Naive thymus-derived CD4-positive, alpha-beta T cell (primary cell): Measurements from ENCODE around the gene RYK. TPM values are rescaled to one million over a fixed set of nuclear protein-coding genes. Genes with fewer than 3 reads are reported as not detected.

Experiments
- ATAC-seq: fragments of 150-1000 bp; cut with Tn5 transposase; 2 replicates; pipeline ENCODE4 v1.10.0; 2021; ENCODE audit warnings: mild to moderate bottlenecking, moderate library complexity
- CTCF ChIA-PET: fragments of 350-600 bp; sonication (Branson Sonifier 250); formaldehyde crosslinking; loops from one replicate; lab custom pipeline; 2021; ENCODE audit warnings: antibody characterized with exemption; lab: Charles Lee
- POLR2A ChIA-PET: fragments of 350-600 bp; sonication (Branson Sonifier 250); formaldehyde crosslinking; loops from one replicate; lab custom pipeline; 2021; ENCODE audit warnings: antibody characterized with exemption, inconsistent platforms; lab: Charles Lee
- DNase-seq, 9 donors: peaks; one replicate each; pipeline versions ENCODE4 v3.0.0 to v3.0.0-alpha.2; 2020 to 2022; ENCODE audit warnings: mixed read lengths in 1 of 9
- H3K27ac ChIP-seq: one replicate; pipeline ENCODE4 v1.7.0; 2013; ENCODE audit warnings: mild to moderate bottlenecking, low read depth, low read length, moderate library complexity
- H3K27me3 ChIP-seq, 2 donors: one replicate each; pipeline ENCODE4 v1.7.0; 2013; ENCODE audit warnings: low read length in 2 of 2, mild to moderate bottlenecking in 2 of 2, moderate library complexity in 2 of 2; ENCODE audit not compliant: control insufficient read depth in 2 of 2, insufficient read depth in 2 of 2
- H3K36me3 ChIP-seq, 3 experiments: 1 replicate in 2 of 3; 2 replicates in 1 of 3; pipeline ENCODE4 v1.7.0; 2013; ENCODE audit warnings: low read length in 3 of 3, mild to moderate bottlenecking in 3 of 3, moderate library complexity in 1 of 3; ENCODE audit not compliant: insufficient read depth in 3 of 3, control insufficient read depth in 2 of 3
- H3K4me1 ChIP-seq, 2 donors: one replicate each; pipeline ENCODE4 v1.7.0; 2013; ENCODE audit warnings: low read length in 2 of 2, mild to moderate bottlenecking in 2 of 2, moderate library complexity in 1 of 2; ENCODE audit not compliant: control insufficient read depth in 2 of 2, insufficient read depth in 2 of 2
- H3K4me3 ChIP-seq: 2 replicates; pipeline ENCODE4 v1.7.0; 2013; ENCODE audit warnings: mild to moderate bottlenecking, low read length
- H3K9me3 ChIP-seq, 3 experiments: 1 replicate in 2 of 3; 2 replicates in 1 of 3; pipeline ENCODE4 v1.7.0; 2013; ENCODE audit warnings: low read length in 3 of 3; ENCODE audit not compliant: control insufficient read depth in 2 of 3
- H3K27ac Mint-ChIP-seq, 9 donors: one replicate each; pipeline ENCODE4 v1.8.0; 2020 to 2022; ENCODE audit warnings: mixed read lengths in 9 of 9, mild to moderate bottlenecking in 8 of 9, moderate library complexity in 5 of 9, inconsistent platforms in 2 of 9
- H3K27me3 Mint-ChIP-seq, 5 donors: one replicate each; pipeline ENCODE4 v1.8.0; 2021 to 2022; ENCODE audit warnings: mixed read lengths in 5 of 5, mild to moderate bottlenecking in 1 of 5
- H3K36me3 Mint-ChIP-seq, 5 donors: one replicate each; pipeline ENCODE4 v1.8.0; 2020 to 2022; ENCODE audit warnings: mixed read lengths in 5 of 5, mild to moderate bottlenecking in 3 of 5, inconsistent platforms in 1 of 5
- H3K4me1 Mint-ChIP-seq, 7 donors: one replicate each; pipeline ENCODE4 v1.8.0; 2020 to 2022; ENCODE audit warnings: mixed read lengths in 7 of 7, mild to moderate bottlenecking in 3 of 7, inconsistent platforms in 1 of 7
- H3K4me3 Mint-ChIP-seq, 10 donors: one replicate each; pipeline ENCODE4 v1.8.0; 2020 to 2022; ENCODE audit warnings: mild to moderate bottlenecking in 10 of 10, mixed read lengths in 10 of 10, moderate library complexity in 6 of 10, inconsistent platforms in 2 of 10
- H3K9me3 Mint-ChIP-seq, 11 donors: one replicate each; pipeline ENCODE4 v1.8.0; 2020 to 2022; ENCODE audit warnings: mixed read lengths in 11 of 11, mild to moderate bottlenecking in 4 of 11, inconsistent platforms in 1 of 11, moderate library complexity in 1 of 11
- intact Hi-C, 2 donors: fragments of 100-400 bp; cut with micrococcal nuclease; formaldehyde crosslinking; loops; one replicate each; pipeline ENCODE4 v1.15.1; 2023
- polyA plus RNA-seq, 2 donors: library from polyadenylated mRNA; unstranded; fragments of 300-500 nt; fragmentation: Illumina TruSeq; gene quantifications; one replicate each; pipeline ENCODE4 v1.2.3, GENCODE V29; 2021
- total RNA-seq, 6 experiments: library from RNA in 5 of 6; stranded (reverse) in 5 of 6; gene quantifications; 1 replicate in 5 of 6; 2 replicates in 1 of 6; pipeline ENCODE4 v1.2.3 and lab custom pipeline; 2021 to 2026

RYK gene
- total and polyA plus RNA-seq, 7 experiments from 2014 or later: 6.9 to 53.5 (median 44.8) TPM

GRCh38 chr3:134161898-134162615 lies 88.6 kb downstream of the RYK start:
- no peak overlapping the region for H3K4me3 Mint-ChIP-seq
- Histone ChIP-seq H3K4me3 (no peak overlapping the region), H3K9me3 (no peaks in the 10 kb centered on the region), H3K4me1 (no peaks in the 10 kb centered on the region), H3K27ac (no peak overlapping the region), H3K27me3 (no peaks in the 10 kb centered on the region), H3K36me3 (peaks cover 0 to 36% (median 0%) of the 10 kb centered on the region in 3 experiments)
- H3K27me3 Mint-ChIP-seq: no peaks in the 10 kb centered on the region
- ChIA-PET CTCF (interaction anchor here (0.6 kb wide), 1 partner anchor 21 kb away, joined by 7 read pairs; no protein-coding TSS in a partner anchor), POLR2A (no interaction called here)
- intact Hi-C loops: no loop called here
- peaks cover 0 to 4% (median 0%) of the 10 kb centered on the region in 7 donors for H3K4me1 Mint-ChIP-seq
- DNase-seq (no peak), ATAC-seq (no peak)
- peaks cover 0 to 1% (median 0%) of the 10 kb centered on the region in 11 donors for H3K9me3 Mint-ChIP-seq
- H3K27ac Mint-ChIP-seq: peak overlapping the region in 1 of 9 donors; percentile 50
- H3K36me3 Mint-ChIP-seq: peaks cover 0 to 64% (median 39%) of the 10 kb centered on the region in 5 donors

- H3K27ac ChIP-seq: no peak overlapping the region
- peaks cover 0 to 57% (median 7%) of the 10 kb centered on the region in 3 experiments for H3K36me3 ChIP-seq
- Mint-ChIP-seq H3K9me3 (peaks cover 0 to 1% (median 0%) of the 10 kb centered on the region in 11 donors), H3K27ac (no peak overlapping the region), H3K27me3 (no peaks in the 10 kb centered on the region), H3K4me3 (no peak overlapping the region), H3K36me3 (peaks cover 8 to 67% (median 53%) of the 10 kb centered on the region in 5 donors), H3K4me1 (peaks cover 0 to 8% (median 0%) of the 10 kb centered on the region in 7 donors)
- DNase-seq (no peak), ATAC-seq (no peak)
- no peaks in the 10 kb centered on the region for H3K27me3 ChIP-seq
- no peaks in the 10 kb centered on the region for H3K9me3 ChIP-seq
- intact Hi-C loops: no loop called here
- no peaks in the 10 kb centered on the region for H3K4me1 ChIP-seq
- CTCF ChIA-PET: interaction anchor here (0.7 kb wide), 2 partner anchors 10 to 20 kb away, joined by 4 to 7 read pairs; no protein-coding TSS in a partner anchor
- POLR2A ChIA-PET: no interaction called here
- no peak overlapping the region for H3K4me3 ChIP-seq
These were observed 95.2 kb downstream of the RYK start for GRCh38 chr3:134155446-134155845.

GRCh38 chr3:134153761-134154160 lies 96.9 kb downstream of the RYK start:
- Mint-ChIP-seq H3K27me3 (no peaks in the 10 kb centered on the region), H3K36me3 (peaks cover 8 to 52% (median 44%) of the 10 kb centered on the region in 5 donors), H3K4me1 (peaks cover 0 to 8% (median 0%) of the 10 kb centered on the region in 7 donors), H3K27ac (no peak overlapping the region), H3K9me3 (no peaks in the 10 kb centered on the region), H3K4me3 (no peak overlapping the region)
- Histone ChIP-seq H3K4me3 (no peak overlapping the region), H3K36me3 (peaks cover 0 to 43% (median 7%) of the 10 kb centered on the region in 3 experiments), H3K27ac (no peak overlapping the region), H3K4me1 (no peaks in the 10 kb centered on the region), H3K27me3 (no peaks in the 10 kb centered on the region), H3K9me3 (no peaks in the 10 kb centered on the region)
- no peak for DNase-seq
- intact Hi-C loops: no loop called here
- POLR2A ChIA-PET: no interaction called here
- CTCF ChIA-PET: no interaction called here
- ATAC-seq: no peak

GRCh38 chr3:134150476-134150875 lies 100.2 kb downstream of the RYK start:
- Mint-ChIP-seq H3K9me3 (no peaks in the 10 kb centered on the region), H3K27ac (peak overlapping the region in 3 of 9 donors; percentile 3 to 22 (median 20)), H3K36me3 (peaks cover 8 to 47% (median 31%) of the 10 kb centered on the region in 5 donors), H3K27me3 (no peaks in the 10 kb centered on the region), H3K4me3 (no peak overlapping the region), H3K4me1 (peaks cover 0 to 8% (median 0%) of the 10 kb centered on the region in 7 donors)
- intact Hi-C loops: no loop called here
- ChIA-PET POLR2A (no interaction called here), CTCF (no interaction called here)
- H3K4me3 ChIP-seq: no peak overlapping the region
- no peaks in the 10 kb centered on the region for H3K27me3 ChIP-seq
- DNase-seq (no peak), ATAC-seq (no peak)
- no peaks in the 10 kb centered on the region for H3K4me1 ChIP-seq
- H3K36me3 ChIP-seq: peaks cover 0 to 23% (median 4%) of the 10 kb centered on the region in 3 experiments
- H3K27ac ChIP-seq: no peak overlapping the region
- H3K9me3 ChIP-seq: no peaks in the 10 kb centered on the region

GRCh38 chr3:134149286-134149685 lies 101.4 kb downstream of the RYK start:
- Histone ChIP-seq H3K36me3 (peaks cover 0 to 11% (median 4%) of the 10 kb centered on the region in 3 experiments), H3K4me1 (no peaks in the 10 kb centered on the region), H3K27me3 (no peaks in the 10 kb centered on the region), H3K27ac (no peak overlapping the region), H3K9me3 (no peaks in the 10 kb centered on the region), H3K4me3 (no peak overlapping the region)
- intact Hi-C loops: no loop called here
- Mint-ChIP-seq H3K27ac (peak overlapping the region in 3 of 9 donors; percentile 0 to 46 (median 22)), H3K9me3 (no peaks in the 10 kb centered on the region), H3K4me3 (no peak overlapping the region), H3K4me1 (peaks cover 0 to 10% (median 2%) of the 10 kb centered on the region in 7 donors), H3K36me3 (peaks cover 0 to 35% (median 19%) of the 10 kb centered on the region in 5 donors), H3K27me3 (no peaks in the 10 kb centered on the region)
- no peak for DNase-seq
- ATAC-seq: no peak
- CTCF ChIA-PET: no interaction called here
- POLR2A ChIA-PET: no interaction called here

GRCh38 chr3:134148534-134148933 lies 102.1 kb downstream of the RYK start:
- ChIA-PET POLR2A (no interaction called here), CTCF (no interaction called here)
- no peak overlapping the region for H3K27ac ChIP-seq
- intact Hi-C loops: no loop called here
- H3K27me3 ChIP-seq: no peaks in the 10 kb centered on the region
- H3K36me3 Mint-ChIP-seq: peaks cover 0 to 27% (median 14%) of the 10 kb centered on the region in 5 donors
- H3K4me1 Mint-ChIP-seq: peaks cover 0 to 13% (median 7%) of the 10 kb centered on the region in 7 donors
- no peak overlapping the region for H3K4me3 Mint-ChIP-seq
- H3K36me3 ChIP-seq: peaks cover 0 to 4% (median 4%) of the 10 kb centered on the region in 3 experiments
- H3K27ac Mint-ChIP-seq: peak overlapping the region in 2 of 9 donors; percentile 46
- H3K9me3 ChIP-seq: no peaks in the 10 kb centered on the region
- ATAC-seq (no peak), DNase-seq (no peak)
- H3K9me3 Mint-ChIP-seq: no peaks in the 10 kb centered on the region
- no peaks in the 10 kb centered on the region for H3K27me3 Mint-ChIP-seq
- H3K4me3 ChIP-seq: no peak overlapping the region
- no peaks in the 10 kb centered on the region for H3K4me1 ChIP-seq
